RWPE1 (cell line): ENCODE results near the gene POLR2F.

Experiments used
- CTCF ChIA-PET: fragments of 350-600 bp; sonication (Branson Sonifier 250); formaldehyde crosslinking; extraction: SDS; loops from one replicate; lab custom pipeline; 2021; lab: Yijun Ruan, JAX
- POLR2A ChIA-PET: fragments of 400-600 bp; formaldehyde crosslinking; extraction: SDS; loops from one replicate; lab custom pipeline; 2020; ENCODE audit warnings: antibody characterized with exemption; ENCODE audit not compliant: low non-redundant PET; lab: Yijun Ruan, JAX
- DNase-seq: peaks from one replicate; pipeline ENCODE4 v3.0.0; 2012; ENCODE audit warnings: low spot score
- H3K27ac ChIP-seq: fragments of 450-650 bp; 2 replicates; pipeline ENCODE4 v1.5.1; 2017
- TF ChIP-seq, protein P1 (sequence below): fragments of 450-650 bp; conservative IDR thresholded peaks from 2 replicates; pipeline ENCODE4 v1.5.1; 2017; ENCODE audit warnings: low read depth, mild to moderate bottlenecking

POLR2F gene

DNA sequence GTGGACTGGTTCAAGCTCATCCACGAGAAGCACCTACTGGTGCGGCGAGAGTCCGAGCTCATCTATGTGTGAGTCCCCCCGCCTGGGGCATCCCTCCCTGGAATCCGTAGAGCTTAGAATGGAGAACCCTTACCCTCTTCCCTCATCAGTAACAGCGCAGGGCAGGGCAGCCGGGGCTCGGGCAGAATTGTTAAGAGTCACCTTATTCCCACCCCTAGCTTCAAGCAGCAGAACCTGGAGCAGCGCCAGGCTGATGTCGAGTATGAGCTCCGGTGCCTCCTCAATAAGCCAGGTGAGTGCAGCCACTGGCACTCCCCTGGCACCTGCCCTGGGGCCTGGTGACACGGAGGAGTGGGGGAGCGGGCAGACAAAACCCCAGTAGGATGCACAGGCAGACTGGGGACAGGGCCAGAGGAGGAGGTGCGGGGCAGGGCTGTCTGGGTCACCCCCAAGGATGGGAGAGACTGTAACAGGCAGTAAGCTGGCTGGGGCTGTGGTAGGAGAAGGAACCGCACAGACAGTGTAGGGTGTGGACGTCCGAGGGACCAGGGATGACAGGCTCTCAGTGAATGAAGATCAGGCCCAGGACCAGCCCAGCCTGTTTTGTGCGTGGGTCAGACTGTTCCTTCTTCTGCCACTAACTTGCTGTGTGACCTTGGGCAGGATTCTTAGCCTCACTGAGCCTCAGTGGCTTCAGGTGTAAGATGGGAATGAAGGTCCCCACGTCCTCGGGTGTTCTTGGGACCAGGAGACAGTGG is 20.5 kb upstream of the POLR2F start:
- H3K27ac ChIP-seq: peak overlapping the region; percentile 82

GRCh38 chr22:37933711-37934376 is 19.7 kb upstream of the POLR2F start:
- TF ChIP-seq, protein P1, sequence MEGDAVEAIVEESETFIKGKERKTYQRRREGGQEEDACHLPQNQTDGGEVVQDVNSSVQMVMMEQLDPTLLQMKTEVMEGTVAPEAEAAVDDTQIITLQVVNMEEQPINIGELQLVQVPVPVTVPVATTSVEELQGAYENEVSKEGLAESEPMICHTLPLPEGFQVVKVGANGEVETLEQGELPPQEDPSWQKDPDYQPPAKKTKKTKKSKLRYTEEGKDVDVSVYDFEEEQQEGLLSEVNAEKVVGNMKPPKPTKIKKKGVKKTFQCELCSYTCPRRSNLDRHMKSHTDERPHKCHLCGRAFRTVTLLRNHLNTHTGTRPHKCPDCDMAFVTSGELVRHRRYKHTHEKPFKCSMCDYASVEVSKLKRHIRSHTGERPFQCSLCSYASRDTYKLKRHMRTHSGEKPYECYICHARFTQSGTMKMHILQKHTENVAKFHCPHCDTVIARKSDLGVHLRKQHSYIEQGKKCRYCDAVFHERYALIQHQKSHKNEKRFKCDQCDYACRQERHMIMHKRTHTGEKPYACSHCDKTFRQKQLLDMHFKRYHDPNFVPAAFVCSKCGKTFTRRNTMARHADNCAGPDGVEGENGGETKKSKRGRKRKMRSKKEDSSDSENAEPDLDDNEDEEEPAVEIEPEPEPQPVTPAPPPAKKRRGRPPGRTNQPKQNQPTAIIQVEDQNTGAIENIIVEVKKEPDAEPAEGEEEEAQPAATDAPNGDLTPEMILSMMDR: peak; percentile 98
- peak; percentile 80 for DNase-seq
- peak overlapping the region; percentile 82 for H3K27ac ChIP-seq
- CTCF ChIA-PET: interaction anchor here (0.5 to 1.7 kb wide), 7 partner anchors 9 to 1130 kb away, joined by 3 to 6 read pairs (median 3); partner anchors contain the start of gene MICALL1
- POLR2A ChIA-PET: interaction anchor here (0.8 kb wide), 1 partner anchor 78 kb away, joined by 7 read pairs; no protein-coding TSS in a partner anchor

More for the DNA sequence above, 20.5 kb upstream of the POLR2F start:
- no peak for DNase-seq
- TF ChIP-seq, protein P1: no peak
- POLR2A ChIA-PET: interaction anchor here (0.6 kb wide), 1 partner anchor 89 kb away, joined by 3 read pairs; the partner anchor contains the start of gene ANKRD54
- CTCF ChIA-PET: interaction anchor here (0.5 to 1.7 kb wide), 2 partner anchors 22 to 27 kb away, joined by 3 to 6 read pairs; partner anchors contain the start of gene MICALL1

- TF ChIP-seq, protein P1: no peak
- peak overlapping the region; percentile 39 for H3K27ac ChIP-seq
- ChIA-PET CTCF (interaction anchor here (0.7 kb wide), 1 partner anchor 50 kb away, joined by 4 read pairs; no protein-coding TSS in a partner anchor), POLR2A (interaction anchor here (0.7 kb wide), 1 partner anchor 97 kb away, joined by 3 read pairs; the partner anchor contains the start of gene ANKRD54)
- DNase-seq: no peak
Observed at GRCh38 chr22:37940698-37941376, 12.7 kb upstream of the POLR2F start.

- ChIA-PET POLR2A (no interaction called here), CTCF (no interaction called here)
- peak overlapping the region; percentile 39 for H3K27ac ChIP-seq
- DNase-seq: no peak
- TF ChIP-seq, protein P1: no peak
Observed at GRCh38 chr22:37942133-37942532, 11.4 kb upstream of the POLR2F start.

DNA sequence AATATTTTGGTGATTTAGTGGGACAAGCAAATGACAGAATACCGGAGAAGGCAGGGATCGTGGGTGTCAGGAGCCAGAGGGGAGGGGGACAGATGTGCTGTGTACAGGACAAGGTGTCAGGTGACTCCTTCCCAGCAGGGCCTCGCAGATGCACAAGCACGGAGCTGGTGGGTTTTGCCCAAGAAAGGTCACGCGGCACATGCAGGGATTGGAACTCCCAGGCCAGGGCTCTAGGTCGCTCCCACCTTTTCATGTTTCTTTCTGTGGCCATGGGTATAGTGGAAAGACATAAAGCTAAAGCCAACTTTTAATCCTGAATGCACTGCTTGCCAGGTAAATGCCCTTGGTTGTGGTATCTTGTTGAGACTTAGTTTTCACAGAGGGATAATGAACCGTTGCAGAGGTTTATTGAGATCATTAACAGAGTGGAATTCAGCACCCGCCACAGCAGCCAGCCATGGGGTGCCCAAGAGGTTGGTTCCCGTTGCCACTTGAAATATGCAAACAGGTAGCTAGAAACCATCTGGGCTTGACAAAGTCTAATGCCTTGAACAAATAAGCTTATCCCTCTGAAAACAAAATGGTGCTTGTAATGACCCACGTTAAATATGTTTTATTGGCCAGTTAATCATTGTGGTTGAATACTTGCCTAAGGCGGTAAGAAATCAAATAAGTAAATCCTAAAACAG is 10.2 kb upstream of the POLR2F start:
- ChIA-PET CTCF (interaction anchor here (0.5 to 0.6 kb wide), 2 partner anchors 70 to 126 kb away, joined by 4 to 5 read pairs; no protein-coding TSS in a partner anchor), POLR2A (no interaction called here)
- peak overlapping the region; percentile 47 for H3K27ac ChIP-seq
- no peak for DNase-seq
- TF ChIP-seq, protein P1: no peak
